ENCODE data around the gene THEM4. TPM values are rescaled to one million over a fixed set of nuclear protein-coding genes. Genes with fewer than 3 reads are reported as not detected.
"Not testable (repeated sequence)": the region's sequence is repeated elsewhere in the genome, so short reads cannot be mapped to it uniquely, and the experiment has no call there.

The THEM4 gene
- total RNA-seq, 2 experiments from 2014 or later, result 19.1 to 20.9 TPM

GRCh38 chr1:151905070-151905442 is 4.3 kb downstream of the THEM4 start:
- DNase-seq (peak; percentile 80), ATAC-seq (peak; percentile 52)
- Mint-ChIP-seq H3K4me3 (peak overlapping the region; percentile 53), H3K27me3 (no peaks in the 10 kb centered on the region), H3K36me3 (peaks cover 67% of the 10 kb centered on the region), H3K27ac (peak overlapping the region; percentile 94), H3K9me3 (ENCODE audit: low read depth) (peaks cover 30% of the 10 kb centered on the region), H3K4me1 (peaks cover 48% of the 10 kb centered on the region)
- CTCF ChIA-PET, result interaction anchor here (0.7 to 2.0 kb wide), 9 partner anchors 14 to 261 kb away, joined by 3 to 5 read pairs (median 3); no protein-coding TSS in a partner anchor

GRCh38 chr1:151902858-151903257 is 6.5 kb downstream of the THEM4 start:
- DNase-seq, result no peak
- Mint-ChIP-seq H3K4me3 (no peak overlapping the region), H3K36me3 (peaks cover 72% of the 10 kb centered on the region), H3K9me3 (ENCODE audit: low read depth) (peaks cover 30% of the 10 kb centered on the region), H3K4me1 (peaks cover 58% of the 10 kb centered on the region), H3K27ac (no peak overlapping the region), H3K27me3 (no peaks in the 10 kb centered on the region)
- CTCF ChIA-PET, result interaction anchor here (1.2 kb wide), 1 partner anchor 98 kb away, joined by 3 read pairs; no protein-coding TSS in a partner anchor
- ATAC-seq, result no peak

- H3K4me3 Mint-ChIP-seq, H3K27ac Mint-ChIP-seq, DNase-seq, H3K27me3 Mint-ChIP-seq, ATAC-seq: not testable (repeated sequence)
- H3K9me3 Mint-ChIP-seq (ENCODE audit: low read depth), result peaks cover 23% of the 10 kb centered on the region
- CTCF ChIA-PET, result interaction anchor here (1.3 to 4.2 kb wide), 4 partner anchors 8 to 99 kb away, joined by 3 to 23 read pairs (median 10); partner anchors contain the start of gene THEM4
- H3K4me1 Mint-ChIP-seq, result peaks cover 57% of the 10 kb centered on the region
- H3K36me3 Mint-ChIP-seq, result peaks cover 55% of the 10 kb centered on the region
Observed at GRCh38 chr1:151900804-151901203, 8.5 kb downstream of the THEM4 start.

- CTCF ChIA-PET, result interaction anchor here (0.8 to 4.2 kb wide), 9 partner anchors 9 to 136 kb away, joined by 3 to 23 read pairs (median 6); partner anchors contain the start of gene THEM4
- Mint-ChIP-seq H3K27ac (peak overlapping the region; percentile 75), H3K27me3 (no peaks in the 10 kb centered on the region), H3K36me3 (peaks cover 48% of the 10 kb centered on the region), H3K9me3 (ENCODE audit: low read depth) (peaks cover 23% of the 10 kb centered on the region), H3K4me3 (peak overlapping the region; percentile 45), H3K4me1 (peaks cover 40% of the 10 kb centered on the region)
- DNase-seq (peak; percentile 74), ATAC-seq (peak; percentile 83)
Observed at GRCh38 chr1:151898519-151898991, 10.8 kb downstream of the THEM4 start.

GRCh38 chr1:151897991-151898431 is 11.3 kb downstream of the THEM4 start:
- CTCF ChIA-PET, result interaction anchor here (0.8 to 4.2 kb wide), 7 partner anchors 9 to 137 kb away, joined by 3 to 23 read pairs (median 6); partner anchors contain the start of gene THEM4
- ATAC-seq, result no peak
- DNase-seq, result no peak
- Mint-ChIP-seq H3K4me3 (peak overlapping the region; percentile 45), H3K4me1 (peaks cover 41% of the 10 kb centered on the region), H3K27ac (peak overlapping the region; percentile 75), H3K9me3 (ENCODE audit: low read depth) (peaks cover 20% of the 10 kb centered on the region), H3K27me3 (no peaks in the 10 kb centered on the region), H3K36me3 (peaks cover 50% of the 10 kb centered on the region)

- H3K4me3 Mint-ChIP-seq, result no peak overlapping the region
- H3K27me3 Mint-ChIP-seq, result no peaks in the 10 kb centered on the region
- DNase-seq (no peak), ATAC-seq (no peak)
- H3K27ac Mint-ChIP-seq, result no peak overlapping the region
- no peaks in the 10 kb centered on the region for H3K9me3 Mint-ChIP-seq (ENCODE audit: low read depth)
- H3K4me1 Mint-ChIP-seq, result peaks cover 36% of the 10 kb centered on the region
- CTCF ChIA-PET, result interaction anchor here (0.5 to 1.4 kb wide), 2 partner anchors 16 to 561 kb away, joined by 3 to 4 read pairs; partner anchors contain the start of gene THEM4
- peaks cover 37% of the 10 kb centered on the region for H3K36me3 Mint-ChIP-seq
Observed at GRCh38 chr1:151893176-151893924, 16.0 kb downstream of the THEM4 start.

GRCh38 chr1:151892190-151892589 is 17.1 kb downstream of the THEM4 start:
- DNase-seq (no peak), ATAC-seq (no peak)
- Mint-ChIP-seq H3K36me3 (peaks cover 43% of the 10 kb centered on the region), H3K4me1 (peaks cover 24% of the 10 kb centered on the region), H3K27me3 (no peaks in the 10 kb centered on the region), H3K27ac (no peak overlapping the region), H3K9me3 (ENCODE audit: low read depth) (no peaks in the 10 kb centered on the region), H3K4me3 (no peak overlapping the region)
- CTCF ChIA-PET, result interaction anchor here (1.4 to 2.8 kb wide), 2 partner anchors 10 to 17 kb away, joined by 4 to 7 read pairs; partner anchors contain the start of gene THEM4

- no peak for DNase-seq
- ATAC-seq, result no peak
- Mint-ChIP-seq H3K27ac (peak overlapping the region; percentile 55), H3K27me3 (no peaks in the 10 kb centered on the region), H3K4me1 (peaks cover 20% of the 10 kb centered on the region), H3K36me3 (peaks cover 50% of the 10 kb centered on the region), H3K4me3 (no peak overlapping the region), H3K9me3 (ENCODE audit: low read depth) (no peaks in the 10 kb centered on the region)
- CTCF ChIA-PET, result interaction anchor here (1.2 to 2.8 kb wide), 4 partner anchors 10 to 110 kb away, joined by 4 to 8 read pairs (median 6); no protein-coding TSS in a partner anchor
Observed at GRCh38 chr1:151891512-151891911, 17.8 kb downstream of the THEM4 start.

GRCh38 chr1:151888972-151889570 is 20.2 kb downstream of the THEM4 start:
- ATAC-seq, result peak; percentile 42
- H3K27me3 Mint-ChIP-seq, result no peaks in the 10 kb centered on the region
- peaks cover 19% of the 10 kb centered on the region for H3K4me1 Mint-ChIP-seq
- no peak overlapping the region for H3K27ac Mint-ChIP-seq
- no peaks in the 10 kb centered on the region for H3K9me3 Mint-ChIP-seq (ENCODE audit: low read depth)
- CTCF ChIA-PET, result interaction anchor here (0.8 to 4.0 kb wide), 15 partner anchors 7 to 113 kb away, joined by 3 to 31 read pairs (median 5); partner anchors contain the start of gene S100A10
- DNase-seq, result no peak
- peaks cover 49% of the 10 kb centered on the region for H3K36me3 Mint-ChIP-seq
- no peak overlapping the region for H3K4me3 Mint-ChIP-seq

- Mint-ChIP-seq H3K27me3 (no peaks in the 10 kb centered on the region), H3K36me3 (peaks cover 36% of the 10 kb centered on the region), H3K9me3 (ENCODE audit: low read depth) (no peaks in the 10 kb centered on the region), H3K4me1 (peaks cover 9% of the 10 kb centered on the region), H3K4me3 (no peak overlapping the region), H3K27ac (no peak overlapping the region)
- CTCF ChIA-PET, result interaction anchor here (0.9 to 4.0 kb wide), 10 partner anchors 10 to 123 kb away, joined by 3 to 31 read pairs (median 5); no protein-coding TSS in a partner anchor
- ATAC-seq, result no peak
- DNase-seq, result no peak
Observed at GRCh38 chr1:151887028-151887427, 22.3 kb downstream of the THEM4 start.

- Mint-ChIP-seq H3K9me3 (ENCODE audit: low read depth) (no peaks in the 10 kb centered on the region), H3K27me3 (no peaks in the 10 kb centered on the region), H3K4me1 (no peaks in the 10 kb centered on the region), H3K36me3 (peaks cover 25% of the 10 kb centered on the region), H3K4me3 (no peak overlapping the region), H3K27ac (no peak overlapping the region)
- ATAC-seq (no peak), DNase-seq (no peak)
- CTCF ChIA-PET, result interaction anchor here (1.8 kb wide), 1 partner anchor 116 kb away, joined by 4 read pairs; no protein-coding TSS in a partner anchor
Observed at GRCh38 chr1:151885479-151885878, 23.8 kb downstream of the THEM4 start.

- peaks cover 25% of the 10 kb centered on the region for H3K36me3 Mint-ChIP-seq
- ATAC-seq; H3K27ac Mint-ChIP-seq; H3K9me3 Mint-ChIP-seq (ENCODE audit: low read depth); DNase-seq; H3K27me3 Mint-ChIP-seq; H3K4me3 Mint-ChIP-seq; H3K4me1 Mint-ChIP-seq: not testable (repeated sequence)
- CTCF ChIA-PET, result interaction anchor here (1.3 to 1.8 kb wide), 2 partner anchors 83 to 117 kb away, joined by 3 to 4 read pairs; no protein-coding TSS in a partner anchor
Observed at GRCh38 chr1:151884879-151885278, 24.4 kb downstream of the THEM4 start.

GRCh38 chr1:151884445-151884844 is 24.9 kb downstream of the THEM4 start:
- not testable (repeated sequence) for H3K27me3 Mint-ChIP-seq; DNase-seq; H3K4me3 Mint-ChIP-seq; ATAC-seq; H3K9me3 Mint-ChIP-seq (ENCODE audit: low read depth); H3K4me1 Mint-ChIP-seq; H3K27ac Mint-ChIP-seq
- CTCF ChIA-PET, result interaction anchor here (1.0 to 1.8 kb wide), 4 partner anchors 10 to 129 kb away, joined by 3 to 4 read pairs (median 4); no protein-coding TSS in a partner anchor
- peaks cover 25% of the 10 kb centered on the region for H3K36me3 Mint-ChIP-seq
